WI38 (cell line): ENCODE data around the gene ZMAT3.

Experiments used
- H3K4me3 ChIP-seq: 2 replicates; pipeline ENCODE4 v1.5.1; 2011; ENCODE audit warnings: low read depth, mild to moderate bottlenecking, control low read depth, low read length
- TF ChIP-seq, protein P1 (sequence below): IDR thresholded peaks from 2 replicates; pipeline ENCODE4 v1.5.1; 2012; ENCODE audit warnings: low read depth, mild to moderate bottlenecking, control low read depth, low read length

ZMAT3 gene

GRCh38 chr3:179020112-179020511, 51.5 kb downstream of the ZMAT3 start:
- TF ChIP-seq, protein P1, sequence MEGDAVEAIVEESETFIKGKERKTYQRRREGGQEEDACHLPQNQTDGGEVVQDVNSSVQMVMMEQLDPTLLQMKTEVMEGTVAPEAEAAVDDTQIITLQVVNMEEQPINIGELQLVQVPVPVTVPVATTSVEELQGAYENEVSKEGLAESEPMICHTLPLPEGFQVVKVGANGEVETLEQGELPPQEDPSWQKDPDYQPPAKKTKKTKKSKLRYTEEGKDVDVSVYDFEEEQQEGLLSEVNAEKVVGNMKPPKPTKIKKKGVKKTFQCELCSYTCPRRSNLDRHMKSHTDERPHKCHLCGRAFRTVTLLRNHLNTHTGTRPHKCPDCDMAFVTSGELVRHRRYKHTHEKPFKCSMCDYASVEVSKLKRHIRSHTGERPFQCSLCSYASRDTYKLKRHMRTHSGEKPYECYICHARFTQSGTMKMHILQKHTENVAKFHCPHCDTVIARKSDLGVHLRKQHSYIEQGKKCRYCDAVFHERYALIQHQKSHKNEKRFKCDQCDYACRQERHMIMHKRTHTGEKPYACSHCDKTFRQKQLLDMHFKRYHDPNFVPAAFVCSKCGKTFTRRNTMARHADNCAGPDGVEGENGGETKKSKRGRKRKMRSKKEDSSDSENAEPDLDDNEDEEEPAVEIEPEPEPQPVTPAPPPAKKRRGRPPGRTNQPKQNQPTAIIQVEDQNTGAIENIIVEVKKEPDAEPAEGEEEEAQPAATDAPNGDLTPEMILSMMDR, result no peak
- H3K4me3 ChIP-seq, result no peak overlapping the region

DNA sequence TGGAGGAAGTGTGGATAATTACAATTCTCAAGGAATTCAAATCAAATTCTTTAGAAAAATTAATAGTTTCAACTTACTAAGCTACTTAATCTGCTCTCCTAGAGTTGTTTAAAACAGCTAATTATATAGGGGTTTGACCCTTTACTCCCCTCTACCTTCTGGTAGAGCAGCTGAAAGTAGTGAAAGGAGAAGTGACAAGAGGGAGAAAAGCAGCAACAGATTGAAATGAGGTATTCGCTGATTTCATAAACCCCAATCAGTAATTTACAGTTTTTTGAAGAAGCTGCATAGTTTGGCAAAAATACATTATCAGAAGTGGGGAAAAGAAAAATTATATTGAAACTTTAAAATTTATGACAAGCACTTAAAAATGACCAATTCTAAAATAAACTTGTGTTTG, 52.8 kb downstream of the ZMAT3 start:
- H3K4me3 ChIP-seq, result no peak overlapping the region
- TF ChIP-seq, protein P1, result no peak

- H3K4me3 ChIP-seq, result no peak overlapping the region
- TF ChIP-seq, protein P1, result no peak
These were observed 54.5 kb downstream of the ZMAT3 start for GRCh38 chr3:179016979-179017670.

DNA sequence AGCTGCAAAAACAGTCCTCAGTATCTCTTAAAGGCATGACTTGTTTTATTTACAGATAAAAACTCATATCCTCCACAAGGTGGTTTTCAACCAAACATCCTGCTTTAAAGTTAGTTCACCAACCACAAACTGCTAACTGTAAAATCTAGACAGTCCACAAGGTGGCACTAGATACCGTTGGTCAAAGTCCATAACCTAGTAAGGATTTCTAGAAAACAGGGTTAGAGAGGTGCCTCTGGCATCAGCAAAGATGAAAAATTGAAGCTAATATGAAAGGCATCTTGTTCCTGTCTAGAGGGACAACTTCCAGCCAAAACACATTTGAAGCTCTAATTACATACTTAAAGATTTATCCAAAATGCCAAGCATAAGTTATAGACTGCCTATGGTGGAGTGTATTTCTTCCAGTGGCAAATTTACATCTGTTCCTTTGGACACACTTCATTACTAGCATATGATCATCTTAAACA, 56.0 kb downstream of the ZMAT3 start:
- TF ChIP-seq, protein P1, result peak; percentile 53; the same call in 1 of the 2 replicates
- no peak overlapping the region for H3K4me3 ChIP-seq

DNA sequence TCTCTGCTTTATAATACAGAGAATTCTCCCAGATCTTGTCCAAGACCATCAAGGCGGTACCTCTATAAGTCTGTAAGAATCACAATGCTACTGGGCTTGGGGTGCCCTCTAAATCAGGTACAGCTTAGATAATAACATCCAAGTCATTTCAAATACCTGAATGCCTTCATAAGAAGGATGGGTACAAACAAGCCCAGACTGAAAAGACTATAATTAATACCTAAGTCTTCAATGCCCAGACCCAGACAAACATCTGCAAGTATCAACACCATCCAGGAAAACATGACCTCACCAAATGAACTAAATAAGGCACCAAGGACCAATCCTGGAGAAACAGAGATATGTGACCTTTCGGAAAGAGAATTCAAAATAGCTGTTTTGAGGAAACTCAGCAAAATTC, 65.9 kb downstream of the ZMAT3 start:
- H3K4me3 ChIP-seq, result no peak overlapping the region
- TF ChIP-seq, protein P1, result no peak

DNA sequence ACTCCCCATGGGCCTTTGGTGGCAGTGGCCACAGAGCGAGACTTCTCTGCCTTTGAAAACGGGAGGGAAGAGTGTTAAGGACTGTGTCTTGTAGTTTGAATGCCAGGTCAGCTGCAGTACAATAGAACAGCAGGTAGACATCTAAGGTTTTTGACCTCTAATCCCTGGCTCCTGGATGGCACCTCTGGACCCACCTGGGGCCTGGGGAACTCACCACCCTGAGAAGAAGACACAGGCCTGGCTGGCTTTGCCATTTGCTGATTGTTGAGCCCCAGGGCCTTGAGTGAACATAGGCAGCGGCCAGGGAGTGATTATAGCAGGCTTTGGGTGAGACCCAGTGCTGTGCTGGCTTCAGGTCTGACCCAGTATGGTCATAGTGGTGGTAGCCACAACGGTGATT, 66.4 kb downstream of the ZMAT3 start:
- H3K4me3 ChIP-seq, result no peak overlapping the region
- TF ChIP-seq, protein P1, result no peak

- TF ChIP-seq, protein P1, result no peak
- H3K4me3 ChIP-seq, result no peak overlapping the region
These were observed 71.0 kb downstream of the ZMAT3 start for GRCh38 chr3:179000659-179001058.
